GM12878 (cell line): ENCODE measurements around the gene SLC25A51. TPM values are rescaled to one million over a fixed set of nuclear protein-coding genes. Genes with fewer than 3 reads are reported as not detected.

Experiments used
- ATAC-seq: fragments of 200-7000 bp; cut with Tn5 transposase; 3 replicates; pipeline ENCODE4 v1.9.1; 2020; ENCODE audit warnings: mild to moderate bottlenecking, moderate library complexity
- BruUV-seq: library from RNA; stranded (reverse); fragments of 400-500 nt; replicated peaks from 2 replicates; lab custom pipeline; 2021; lab: Mats Ljungman, UMichigan
- CTCF ChIA-PET: fragments of 300-600 bp; sonication (Branson Sonifier 250); formaldehyde crosslinking; extraction: SDS; loops from one replicate; lab custom pipeline; 2021; ENCODE audit warnings: inconsistent platforms; lab: Yijun Ruan, JAX
- POLR2A ChIA-PET: fragments of 350-600 bp; formaldehyde crosslinking; extraction: SDS; loops from one replicate; lab custom pipeline; 2021; ENCODE audit warnings: inconsistent platforms; lab: Charles Lee
- RAD21 ChIA-PET: fragments of 300-600 bp; sonication (Branson Sonifier 250); formaldehyde crosslinking; loops from one replicate; lab custom pipeline; 2023; ENCODE audit warnings: antibody characterized with exemption; ENCODE audit not compliant: unreplicated experiment; lab: Charles Lee
- SMC1A ChIA-PET: fragments of 300-600 bp; sonication (Branson Sonifier 250); formaldehyde crosslinking; loops from one replicate; lab custom pipeline; 2023; ENCODE audit not compliant: unreplicated experiment, uncharacterized antibody; lab: Charles Lee
- DNase-seq: peaks from one replicate; pipeline ENCODE4 v3.0.0-alpha.2; 2011; ENCODE audit warnings: low read depth, low spot score
- FAIRE-seq: peaks from 3 replicates; lab custom pipeline; 2011; peaks lifted over from hg19 to GRCh38; lab: Jason Lieb, UNC
- H2AFZ ChIP-seq: 2 replicates; pipeline ENCODE4 v1.6.0; 2011; ENCODE audit warnings: low read depth, low read length, control low read depth; ENCODE audit not compliant: control insufficient read depth
- H3K27ac ChIP-seq: 2 replicates; pipeline ENCODE4 v1.5.1; 2011; ENCODE audit warnings: control low read depth; ENCODE audit not compliant: control insufficient read depth, insufficient read depth
- H3K27me3 ChIP-seq, 2 experiments: replicated peaks in 1 of 2; 2 replicates each; pipeline versions ENCODE4 v1.6.0 to v1.6.1; 2011; ENCODE audit warnings: low read length in 1 of 2; ENCODE audit not compliant: control insufficient read depth in 2 of 2, insufficient read depth in 2 of 2
- H3K36me3 ChIP-seq, 2 experiments: 2 replicates each; pipeline ENCODE4 v1.5.1; 2011; ENCODE audit warnings: low read length in 1 of 2; ENCODE audit not compliant: control insufficient read depth in 2 of 2, insufficient read depth in 2 of 2
- H3K4me1 ChIP-seq: 2 replicates; pipeline ENCODE4 v1.6.1; 2011; ENCODE audit warnings: mild to moderate bottlenecking, low read length, moderate library complexity, mixed read lengths; ENCODE audit not compliant: control insufficient read depth, insufficient read depth
- H3K4me2 ChIP-seq: 2 replicates; pipeline ENCODE4 v1.6.0; 2011; ENCODE audit warnings: control low read depth; ENCODE audit not compliant: control insufficient read depth, insufficient read depth
- H3K4me3 ChIP-seq: fragments of 200-600 bp; sonication (generic); 2 replicates; pipeline ENCODE4 v1.5.1; 2016
- H3K79me2 ChIP-seq: 2 replicates; pipeline ENCODE4 v1.6.0; 2011; ENCODE audit warnings: low read length; ENCODE audit not compliant: control insufficient read depth, insufficient read depth
- H3K9ac ChIP-seq: 2 replicates; pipeline ENCODE4 v1.8.0; 2011; ENCODE audit warnings: low read length, control low read depth, mixed read lengths; ENCODE audit not compliant: control insufficient read depth, insufficient read depth
- H3K9me3 ChIP-seq: replicated peaks from 3 replicates; pipeline ENCODE4 v1.5.1; 2011; ENCODE audit warnings: mild to moderate bottlenecking, low read length; ENCODE audit not compliant: control insufficient read depth, insufficient read depth
- H4K20me1 ChIP-seq: 2 replicates; pipeline ENCODE4 v1.6.0; 2011; ENCODE audit not compliant: control insufficient read depth, insufficient read depth
- CEBPB ChIP-seq, 2 experiments: fragments of 150-350 bp in 1 of 2; IDR thresholded peaks; 2 replicates each; pipeline ENCODE4 v1.6.1; 2012 to 2014; ENCODE audit warnings: low read depth in 2 of 2, low read length in 2 of 2, borderline replicate concordance in 1 of 2, inconsistent platforms in 1 of 2
- CTCF ChIP-seq, 3 experiments: IDR thresholded peaks in 2 of 3; conservative IDR thresholded peaks in 1 of 3; 2 replicates each; pipeline ENCODE4 v1.5.1; 2011; ENCODE audit warnings: low read depth in 3 of 3, low read length in 3 of 3, mild to moderate bottlenecking in 3 of 3, control low read depth in 2 of 3, moderate library complexity in 2 of 3, inconsistent platforms in 1 of 3, mixed read lengths in 1 of 3; ENCODE audit not compliant: control insufficient read depth in 2 of 3, insufficient read depth in 1 of 3; ENCODE audit errors: extremely low read depth in 1 of 3
- SUPT20H ChIP-seq: IDR thresholded peaks from 2 replicates; pipeline ENCODE4 v1.6.1; 2011; ENCODE audit warnings: low read depth, mild to moderate bottlenecking, low read length, moderate library complexity, borderline replicate concordance; ENCODE audit not compliant: control insufficient read depth
- ZBED1 ChIP-seq: IDR thresholded peaks from 2 replicates; pipeline ENCODE4 v1.6.1; 2016; ENCODE audit warnings: borderline replicate concordance
- WGBS: methylation state at CpG from one replicate; pipeline ENCODE4 v1.1.6; 2016; ENCODE audit warnings: low lambda C conversion rate; ENCODE audit not compliant: insufficient replicate concordance, insufficient coverage; ENCODE audit errors: missing lambda C conversion rate; 5-methylcytosine and 5-hydroxymethylcytosine counted together
- in situ Hi-C: fragments of 300-500 bp; cut with MboI; formaldehyde crosslinking; loops from 9 replicates; pipeline ENCODE4 v1.14.3; 2018; ENCODE audit warnings: mixed read lengths
- intact Hi-C: fragments of 100-400 bp; cut with micrococcal nuclease; formaldehyde crosslinking; loops from one replicate; pipeline ENCODE4 v1.14.2; 2022; ENCODE audit not compliant: unreplicated experiment
- polyA plus RNA-seq, 11 experiments: library from polyadenylated mRNA; depleted of rRNA in 4 of 11; unstranded in 6 of 11; stranded (reverse) in 5 of 11; fragments of >200 nt; fragmentation: Nextera tagmentation in 4 of 11; fragmentation: Illumina TruSeq in 1 of 11; extraction: Ambion mirVana in 4 of 11; extraction: Trizol in 1 of 11; gene quantifications; 1 replicate in 1 of 11; 2 replicates in 10 of 11; pipeline versions ENCODE4 v1.2.1 to v1.2.3, GENCODE V29; 2011 to 2016; ENCODE audit warnings: inconsistent platforms in 2 of 11, missing spikeins in 2 of 11, low read depth in 1 of 11
- total RNA-seq, 4 experiments: library from RNA; depleted of rRNA in 3 of 4; stranded (reverse); fragments of >200 nt in 3 of 4; fragmentation: Illumina TruSeq in 1 of 4; extraction: Trizol in 1 of 4; gene quantifications; 2 replicates each; pipeline versions ENCODE4 v1.2.1 to v1.2.3, GENCODE V29; 2013 to 2021

SLC25A51 gene
- total and polyA plus RNA-seq, 10 of the 15 experiments (the other 5 are each of a cell fraction or from before 2014, with no cell fraction given), result 3.8 to 29.3 (median 13.2) TPM

- in situ Hi-C loops, result no loop called here
- Histone ChIP-seq H2AFZ (no peak overlapping the region), H3K27me3 (no peaks in the 10 kb centered on the region; a peak in 1 of 4 replicates), H3K9me3 (no peaks in the 10 kb centered on the region), H3K27ac (no peak overlapping the region), H3K9ac (no peak overlapping the region), H3K4me3 (no peak overlapping the region), H4K20me1 (no peaks in the 10 kb centered on the region), H3K4me1 (no peaks in the 10 kb centered on the region), H3K79me2 (no peaks in the 10 kb centered on the region), H3K4me2 (no peak overlapping the region), H3K36me3 (no peaks in the 10 kb centered on the region)
- no TSS peak for BruUV-seq
- ChIA-PET SMC1A (interaction anchor here (0.9 kb wide), 2 partner anchors 29 to 148 kb away, joined by 3 read pairs; no protein-coding TSS in a partner anchor), POLR2A (no interaction called here), CTCF (interaction anchor here (0.6 to 2.0 kb wide), 8 partner anchors 8 to 1236 kb away, joined by 3 to 7 read pairs (median 3); no protein-coding TSS in a partner anchor), RAD21 (interaction anchor here (1.1 to 1.4 kb wide), 2 partner anchors 27 to 67 kb away, joined by 3 read pairs; no protein-coding TSS in a partner anchor)
- peak; percentile 42 for ATAC-seq
- no peak for DNase-seq
- no peak for TF ChIP-seq ZBED1
- TF ChIP-seq CTCF (IDR thresholded peaks at IDR 0.05 in 2 of 3, conservative IDR thresholded peaks at IDR 0.05 in 1 of 3; ENCODE audit: control insufficient read depth in 2 of 3, extremely low read depth in 1 of 3, insufficient read depth in 1 of 3, low read depth in 3 of 3, low read length in 3 of 3), result 0 out of 6 replicates have a peak, but pooled peaks of 1 of the 3 experiments have one; percentile 4
- WGBS, result 84% methylated on average over 2 of the region's 2 CpGs
- FAIRE-seq, result no peak
- intact Hi-C loops, result no loop called here
These were observed 37.3 kb upstream of the SLC25A51 start for GRCh38 chr9:37941253-37941652.

- Histone ChIP-seq H3K4me3 (no peak overlapping the region), H3K4me1 (no peaks in the 10 kb centered on the region), H2AFZ (no peak overlapping the region), H3K27me3 (no peaks in the 10 kb centered on the region; a peak in 1 of 4 replicates), H3K9ac (no peak overlapping the region), H3K36me3 (no peaks in the 10 kb centered on the region), H3K4me2 (no peak overlapping the region), H3K27ac (no peak overlapping the region), H3K79me2 (no peaks in the 10 kb centered on the region), H4K20me1 (no peaks in the 10 kb centered on the region), H3K9me3 (no peaks in the 10 kb centered on the region)
- ChIA-PET CTCF (interaction anchor here (0.6 to 0.7 kb wide), 2 partner anchors 476 to 512 kb away, joined by 3 read pairs; no protein-coding TSS in a partner anchor), RAD21 (no interaction called here), SMC1A (interaction anchor here (1.0 kb wide), 1 partner anchor 76 kb away, joined by 3 read pairs; no protein-coding TSS in a partner anchor), POLR2A (interaction anchor here (0.6 kb wide), 1 partner anchor 326 kb away, joined by 3 read pairs; no protein-coding TSS in a partner anchor)
- BruUV-seq, result no TSS peak
- intact Hi-C loops, result no loop called here
- FAIRE-seq (no peak), DNase-seq (no peak), ATAC-seq (no peak)
- 63% methylated on average over 6 of the region's 6 CpGs for WGBS
- in situ Hi-C loops, result no loop called here
- TF ChIP-seq CEBPB (IDR thresholded peaks at IDR 0.05; ENCODE audit: borderline replicate concordance in 1 of 2, low read depth in 2 of 2, low read length in 2 of 2), result no peak
- TF ChIP-seq SUPT20H, result no peak
- TF ChIP-seq, all 136 proteins: peak for 0
These were observed 35.7 kb upstream of the SLC25A51 start for GRCh38 chr9:37939575-37940095.
